OCI-LY7 (cell line): ENCODE data around the gene CHST11. TPM values are rescaled to one million over a fixed set of nuclear protein-coding genes. Genes with fewer than 3 reads are reported as not detected.

Experiments
- BruUV-seq: library from RNA; stranded (reverse); fragments of 400-500 nt; replicated peaks from 2 replicates; lab custom pipeline; 2021; lab: Mats Ljungman, UMichigan
- CTCF ChIA-PET: fragments of 300-600 bp; sonication (Branson Sonifier 250); formaldehyde crosslinking; loops from one replicate; lab custom pipeline; 2022; ENCODE audit warnings: antibody characterized with exemption; ENCODE audit not compliant: unreplicated experiment; lab: Charles Lee
- POLR2A ChIA-PET: fragments of 300-600 bp; sonication (Branson Sonifier 250); formaldehyde crosslinking; loops from one replicate; lab custom pipeline; 2022; ENCODE audit warnings: antibody characterized with exemption; lab: Charles Lee
- DNase-seq: peaks from one replicate; pipeline ENCODE4 v3.0.0-alpha.2; 2015; ENCODE audit warnings: low spot score
- H2AFZ ChIP-seq: fragments of 200-600 bp; sonication (generic), shearing (Covaris generic); 2 replicates; pipeline ENCODE4 v1.6.1; 2014; ENCODE audit warnings: mild to moderate bottlenecking, antibody characterized with exemption, low read length, moderate library complexity
- H3K27ac ChIP-seq: fragments of 200-600 bp; sonication (generic); 2 replicates; pipeline ENCODE4 v1.5.1; 2014; ENCODE audit warnings: mixed run types, low read depth, mild to moderate bottlenecking, moderate library complexity, low read length, inconsistent platforms; ENCODE audit not compliant: poor library complexity, severe bottlenecking
- H3K36me3 ChIP-seq: fragments of 200-600 bp; sonication (generic); 2 replicates; pipeline ENCODE4 v1.6.1; 2014; ENCODE audit warnings: mild to moderate bottlenecking, antibody characterized with exemption, low read length, moderate library complexity, mixed read lengths; ENCODE audit not compliant: insufficient read depth
- H3K4me1 ChIP-seq: fragments of 200-600 bp; sonication (generic); 2 replicates; pipeline ENCODE4 v1.5.1; 2014; ENCODE audit warnings: mild to moderate bottlenecking, low read length; ENCODE audit not compliant: insufficient read depth, poor library complexity, severe bottlenecking
- H3K4me2 ChIP-seq: fragments of 200-600 bp; sonication (generic); 2 replicates; pipeline ENCODE4 v1.6.1; 2014; ENCODE audit warnings: mild to moderate bottlenecking, low read length
- H3K4me3 ChIP-seq: fragments of 200-600 bp; sonication (generic); 2 replicates; pipeline ENCODE4 v1.5.1; 2014; ENCODE audit warnings: mild to moderate bottlenecking, low read depth, low read length; ENCODE audit not compliant: poor library complexity, severe bottlenecking
- H3K79me2 ChIP-seq: fragments of 200-600 bp; sonication (generic); 2 replicates; pipeline ENCODE4 v1.6.1; 2016; ENCODE audit warnings: low read depth, mild to moderate bottlenecking, low read length, moderate library complexity, mixed read lengths; ENCODE audit not compliant: insufficient read depth
- H3K9me2 ChIP-seq: fragments of 200-600 bp; sonication (generic); 2 replicates; pipeline ENCODE4 v1.6.1; 2016; ENCODE audit warnings: mild to moderate bottlenecking, low read length, mixed read lengths; ENCODE audit not compliant: insufficient read depth
- H3K9me3 ChIP-seq: fragments of 200-600 bp; sonication (generic); 2 replicates; pipeline ENCODE4 v1.6.1; 2014; ENCODE audit warnings: mild to moderate bottlenecking, mixed run types, low read length, mixed read lengths
- H4K20me1 ChIP-seq: fragments of 200-600 bp; sonication (generic); 2 replicates; pipeline ENCODE4 v1.6.1; 2014; ENCODE audit warnings: mild to moderate bottlenecking, antibody characterized with exemption, low read length, moderate library complexity, mixed read lengths; ENCODE audit not compliant: insufficient read depth
- EZH2phosphoT487 ChIP-seq: fragments of 200-600 bp; sonication (generic); IDR thresholded peaks from 2 replicates; pipeline ENCODE4 v1.6.1; 2018; ENCODE audit warnings: low read depth, borderline replicate concordance, mild to moderate bottlenecking, mixed run types, antibody characterized with exemption, low read length, moderate library complexity, mixed read lengths
- intact Hi-C: fragments of 100-400 bp; cut with micrococcal nuclease; formaldehyde crosslinking; loops from one replicate; pipeline ENCODE4 v1.10.0; 2022; ENCODE audit not compliant: unreplicated experiment
- total RNA-seq, 2 experiments: library from RNA; depleted of rRNA in 1 of 2; stranded (reverse); fragments of >200 nt in 1 of 2; shearing (Covaris generic) in 1 of 2; gene quantifications; 2 replicates each; pipeline ENCODE4 v1.2.3, GENCODE V29; 2014 to 2022
- TF ChIP-seq, protein P1 (sequence below): fragments of 200-600 bp; sonication (generic); conservative IDR thresholded peaks from 2 replicates; pipeline ENCODE4 v1.5.1; 2014; ENCODE audit warnings: mild to moderate bottlenecking, antibody characterized with exemption, low read length, moderate library complexity, mixed read lengths

CHST11 gene
- total RNA-seq, 2 experiments from 2014 or later, result 15.2 to 41.6 TPM

DNA sequence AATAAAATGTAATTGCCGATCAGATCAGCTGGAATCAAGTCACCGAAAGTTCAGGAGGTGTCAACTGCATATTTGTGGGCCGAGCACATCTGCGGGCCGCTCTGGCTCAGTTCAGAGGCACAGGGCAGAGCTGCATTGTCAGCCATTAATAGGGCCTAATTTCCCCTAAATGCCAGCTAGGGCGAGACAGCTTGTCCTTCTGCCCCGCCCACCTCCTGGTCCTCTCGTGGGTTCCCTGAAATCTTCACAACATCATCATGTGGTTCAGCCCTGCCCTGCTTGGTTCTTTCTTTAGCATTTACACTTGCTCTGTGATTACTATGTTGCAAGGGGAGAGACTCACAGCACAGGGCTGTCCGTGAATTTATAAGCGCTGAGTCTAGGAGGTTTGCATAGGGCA is 148.9 kb downstream of the CHST11 start:
- ChIA-PET CTCF (no interaction called here), POLR2A (interaction anchor here (0.6 to 2.7 kb wide), 2 partner anchors 8 to 24 kb away, joined by 4 to 22 read pairs; no protein-coding TSS in a partner anchor)
- no peak for TF ChIP-seq EZH2phosphoT487
- TF ChIP-seq, protein P1, sequence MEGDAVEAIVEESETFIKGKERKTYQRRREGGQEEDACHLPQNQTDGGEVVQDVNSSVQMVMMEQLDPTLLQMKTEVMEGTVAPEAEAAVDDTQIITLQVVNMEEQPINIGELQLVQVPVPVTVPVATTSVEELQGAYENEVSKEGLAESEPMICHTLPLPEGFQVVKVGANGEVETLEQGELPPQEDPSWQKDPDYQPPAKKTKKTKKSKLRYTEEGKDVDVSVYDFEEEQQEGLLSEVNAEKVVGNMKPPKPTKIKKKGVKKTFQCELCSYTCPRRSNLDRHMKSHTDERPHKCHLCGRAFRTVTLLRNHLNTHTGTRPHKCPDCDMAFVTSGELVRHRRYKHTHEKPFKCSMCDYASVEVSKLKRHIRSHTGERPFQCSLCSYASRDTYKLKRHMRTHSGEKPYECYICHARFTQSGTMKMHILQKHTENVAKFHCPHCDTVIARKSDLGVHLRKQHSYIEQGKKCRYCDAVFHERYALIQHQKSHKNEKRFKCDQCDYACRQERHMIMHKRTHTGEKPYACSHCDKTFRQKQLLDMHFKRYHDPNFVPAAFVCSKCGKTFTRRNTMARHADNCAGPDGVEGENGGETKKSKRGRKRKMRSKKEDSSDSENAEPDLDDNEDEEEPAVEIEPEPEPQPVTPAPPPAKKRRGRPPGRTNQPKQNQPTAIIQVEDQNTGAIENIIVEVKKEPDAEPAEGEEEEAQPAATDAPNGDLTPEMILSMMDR, result no peak
- H3K9me3 ChIP-seq, result no peaks in the 10 kb centered on the region
- no peaks in the 10 kb centered on the region for H3K9me2 ChIP-seq
- peaks cover 16% of the 10 kb centered on the region; the same call in 1 of the 2 replicates for H3K79me2 ChIP-seq
- DNase-seq, result no peak
- H4K20me1 ChIP-seq, result no peaks in the 10 kb centered on the region
- peaks cover 44% of the 10 kb centered on the region for H3K4me1 ChIP-seq
- peak overlapping the region; percentile 9 for H3K27ac ChIP-seq
- no peak overlapping the region for H3K4me2 ChIP-seq
- no peak overlapping the region for H2AFZ ChIP-seq
- BruUV-seq, result no TSS peak
- peaks cover 9% of the 10 kb centered on the region; the same call in 1 of the 2 replicates for H3K36me3 ChIP-seq
- no peak overlapping the region for H3K4me3 ChIP-seq
- intact Hi-C loops, result no loop called here

DNA sequence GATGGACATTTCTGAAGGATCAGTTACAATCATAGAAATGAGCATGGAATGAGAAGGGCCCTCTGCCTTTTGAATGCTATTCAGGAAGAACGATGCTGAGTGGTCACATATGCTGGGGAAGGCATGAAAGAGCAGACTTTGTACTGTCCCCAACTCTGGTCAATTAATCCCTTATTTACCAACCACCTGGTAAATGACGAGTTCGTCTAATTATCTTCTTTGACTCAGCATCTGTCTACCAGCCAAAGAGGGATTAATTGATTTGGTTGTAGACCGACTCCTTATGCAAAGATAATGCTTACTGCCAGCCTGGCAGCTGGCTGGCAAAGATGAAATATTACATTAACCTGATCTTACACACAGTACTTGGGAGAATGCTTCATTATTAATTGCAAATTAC is 152.2 kb downstream of the CHST11 start:
- POLR2A ChIA-PET, result interaction anchor here (1.4 kb wide), 1 partner anchor 16 kb away, joined by 3 read pairs; no protein-coding TSS in a partner anchor

DNA sequence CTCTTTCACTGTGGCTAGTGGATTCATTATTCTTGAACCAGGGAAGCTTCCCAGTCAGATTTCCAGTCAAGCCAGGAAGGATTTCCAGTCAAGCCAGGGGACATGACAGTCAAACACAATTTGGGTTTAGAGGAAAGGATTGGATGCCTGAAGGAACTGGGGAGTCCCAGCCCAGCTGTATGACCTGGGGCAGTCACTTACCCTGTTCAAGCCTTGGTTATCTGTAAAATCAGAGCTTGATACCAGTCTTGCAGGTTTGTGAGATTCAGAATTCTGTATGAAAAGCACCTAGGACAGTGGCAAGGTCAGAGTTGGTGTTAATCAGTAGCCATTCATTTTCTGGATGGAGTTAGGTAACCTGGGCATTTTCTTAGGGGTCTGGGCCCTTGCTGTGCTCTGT is 152.7 kb downstream of the CHST11 start:
- Histone ChIP-seq H4K20me1 (no peaks in the 10 kb centered on the region), H3K79me2 (peaks cover 9% of the 10 kb centered on the region; the same call in 1 of the 2 replicates), H3K4me3 (no peak overlapping the region), H3K27ac (no peak overlapping the region), H3K4me2 (no peak overlapping the region), H2AFZ (no peak overlapping the region), H3K36me3 (peaks cover 9% of the 10 kb centered on the region; the same call in 1 of the 2 replicates), H3K4me1 (peaks cover 27% of the 10 kb centered on the region), H3K9me3 (no peaks in the 10 kb centered on the region), H3K9me2 (no peaks in the 10 kb centered on the region)
- no TSS peak for BruUV-seq
- DNase-seq, result no peak
- ChIA-PET POLR2A (interaction anchor here (0.6 to 1.4 kb wide), 2 partner anchors 16 to 229 kb away, joined by 3 to 4 read pairs; no protein-coding TSS in a partner anchor), CTCF (no interaction called here)
- TF ChIP-seq, protein P1, result no peak
- TF ChIP-seq EZH2phosphoT487, result no peak
- intact Hi-C loops, result no loop called here

More for the DNA sequence above, 152.2 kb downstream of the CHST11 start:
- TF ChIP-seq, protein P1, result no peak
- TF ChIP-seq EZH2phosphoT487, result no peak
- peaks cover 31% of the 10 kb centered on the region for H3K4me1 ChIP-seq
- H3K79me2 ChIP-seq, result peaks cover 9% of the 10 kb centered on the region; the same call in 1 of the 2 replicates
- H2AFZ ChIP-seq, result no peak overlapping the region
- no peaks in the 10 kb centered on the region for H4K20me1 ChIP-seq
- no peaks in the 10 kb centered on the region for H3K9me3 ChIP-seq
- H3K27ac ChIP-seq, result no peak overlapping the region
- BruUV-seq, result no TSS peak
- peaks cover 9% of the 10 kb centered on the region; the same call in 1 of the 2 replicates for H3K36me3 ChIP-seq
- CTCF ChIA-PET, result no interaction called here
- H3K9me2 ChIP-seq, result no peaks in the 10 kb centered on the region
- no peak overlapping the region for H3K4me2 ChIP-seq
- intact Hi-C loops, result no loop called here
- no peak overlapping the region for H3K4me3 ChIP-seq
- no peak for DNase-seq
